Measurements from ENCODE around the gene HOXD12. TPM values are rescaled to one million over a fixed set of nuclear protein-coding genes. Genes with fewer than 3 reads are reported as not detected.
A peak's percentile ranks its signal among the peaks of the same experiment; 100 is the strongest.

The HOXD12 gene
- total RNA-seq, 3 donors from 2014 or later (not counting 1 experiment from before 2014, with no cell fraction given), result not detected

DNA sequence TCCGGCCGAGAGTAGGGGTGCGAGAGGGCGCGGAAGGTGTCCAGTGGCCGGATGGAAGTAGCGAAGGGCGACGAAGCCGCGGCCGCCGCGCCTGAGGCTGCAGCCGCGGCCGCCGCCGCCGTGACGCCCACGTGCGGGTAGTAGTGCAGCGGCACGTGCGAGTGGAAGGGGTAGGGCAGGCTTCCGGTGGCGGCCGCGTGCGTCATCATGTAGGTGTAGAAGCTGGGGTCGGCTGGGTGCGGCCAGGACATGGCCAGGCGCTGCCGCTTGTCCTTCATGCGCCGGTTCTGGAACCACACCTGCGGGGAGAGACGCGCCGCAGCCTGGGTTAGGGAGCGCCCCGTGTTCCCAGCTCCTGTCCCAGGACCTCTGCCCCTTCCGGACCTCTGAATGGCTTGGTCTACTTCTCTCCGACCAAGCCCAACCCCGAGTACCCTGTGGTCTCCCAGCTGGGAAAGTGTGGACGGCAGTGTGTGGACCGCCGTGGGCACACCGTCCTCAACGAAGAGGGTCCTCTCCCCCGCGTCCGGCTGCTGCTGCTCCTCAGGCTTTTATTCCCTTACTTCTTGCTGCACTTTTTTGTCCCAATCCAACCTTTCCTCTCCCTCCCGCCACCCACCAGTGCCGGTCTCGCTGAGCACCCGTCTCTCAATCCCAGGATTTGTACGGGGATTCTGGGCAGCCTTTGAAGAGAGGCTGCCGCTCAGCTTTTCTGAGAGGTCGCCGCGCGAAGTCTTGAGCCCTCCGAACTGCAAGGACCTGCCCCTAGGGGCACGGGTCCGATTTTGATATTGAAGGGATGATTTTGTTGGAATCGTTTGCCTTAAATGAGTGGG lies 18.8 kb upstream of the HOXD12 start:
- Histone ChIP-seq H3K36me3 (ENCODE audit: control insufficient read depth, insufficient read depth, low read length) (no peaks in the 10 kb centered on the region), H3K4me3 (ENCODE audit: low read length) (no peak overlapping the region), H3K9me3 (ENCODE audit: control insufficient read depth, insufficient read depth, low read length) (peaks cover 58% of the 10 kb centered on the region), H3K4me1 (ENCODE audit: control insufficient read depth, insufficient read depth, low read length) (peaks cover 17% of the 10 kb centered on the region), H3K27me3 (ENCODE audit: control insufficient read depth, insufficient read depth, low read length) (peaks cover 89% of the 10 kb centered on the region), H3K27ac (ENCODE audit: low read length) (no peak overlapping the region)
- 13% methylated on average over 65 of the region's 68 CpGs for WGBS (ENCODE audit: insufficient coverage)
- Mint-ChIP-seq H3K9me3 (peaks cover 2 to 10% of the 10 kb centered on the region in 2 donors), H3K4me1 (peaks cover 9 to 23% of the 10 kb centered on the region in 2 donors), H3K4me3 (peak overlapping the region; percentile 37), H3K27me3 (ENCODE audit: low read depth in 2 of 2) (peaks cover 66 to 69% of the 10 kb centered on the region in 2 donors), H3K27ac (peak overlapping the region in 1 of 2 donors; percentile 51), H3K36me3 (peaks cover 29% of the 10 kb centered on the region)
- TF ChIP-seq, protein P1, sequence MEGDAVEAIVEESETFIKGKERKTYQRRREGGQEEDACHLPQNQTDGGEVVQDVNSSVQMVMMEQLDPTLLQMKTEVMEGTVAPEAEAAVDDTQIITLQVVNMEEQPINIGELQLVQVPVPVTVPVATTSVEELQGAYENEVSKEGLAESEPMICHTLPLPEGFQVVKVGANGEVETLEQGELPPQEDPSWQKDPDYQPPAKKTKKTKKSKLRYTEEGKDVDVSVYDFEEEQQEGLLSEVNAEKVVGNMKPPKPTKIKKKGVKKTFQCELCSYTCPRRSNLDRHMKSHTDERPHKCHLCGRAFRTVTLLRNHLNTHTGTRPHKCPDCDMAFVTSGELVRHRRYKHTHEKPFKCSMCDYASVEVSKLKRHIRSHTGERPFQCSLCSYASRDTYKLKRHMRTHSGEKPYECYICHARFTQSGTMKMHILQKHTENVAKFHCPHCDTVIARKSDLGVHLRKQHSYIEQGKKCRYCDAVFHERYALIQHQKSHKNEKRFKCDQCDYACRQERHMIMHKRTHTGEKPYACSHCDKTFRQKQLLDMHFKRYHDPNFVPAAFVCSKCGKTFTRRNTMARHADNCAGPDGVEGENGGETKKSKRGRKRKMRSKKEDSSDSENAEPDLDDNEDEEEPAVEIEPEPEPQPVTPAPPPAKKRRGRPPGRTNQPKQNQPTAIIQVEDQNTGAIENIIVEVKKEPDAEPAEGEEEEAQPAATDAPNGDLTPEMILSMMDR (IDR thresholded peaks at IDR 0.05), result no peak
- DNase-seq, result no peak
- ATAC-seq, result peak in 2 of 3 donors; percentile 38 to 49
- intact Hi-C loops (cut with micrococcal nuclease), result loop anchor here (5.0 kb wide), 1 partner anchor 1748 kb away; the partner anchor contains the start of gene SP9

GRCh38 chr2:176081376-176081836 lies 18.2 kb upstream of the HOXD12 start:
- DNase-seq (no peak), ATAC-seq (no peak)
- H3K27ac Mint-ChIP-seq, result peak overlapping the region in 1 of 2 donors; percentile 51
- H3K4me1 Mint-ChIP-seq, result peaks cover 9 to 23% of the 10 kb centered on the region in 2 donors
- intact Hi-C loops (cut with micrococcal nuclease), result loop anchor here (5.0 kb wide), 1 partner anchor 1749 kb away; the partner anchor contains the start of gene SP9
- peaks cover 89% of the 10 kb centered on the region for H3K27me3 ChIP-seq (ENCODE audit: control insufficient read depth, insufficient read depth, low read length)
- TF ChIP-seq, protein P1 (IDR thresholded peaks at IDR 0.05), result no peak
- H3K36me3 Mint-ChIP-seq, result peaks cover 24% of the 10 kb centered on the region
- peak overlapping the region; percentile 49 for H3K4me3 Mint-ChIP-seq
- no peaks in the 10 kb centered on the region for H3K36me3 ChIP-seq (ENCODE audit: control insufficient read depth, insufficient read depth, low read length)
- H3K4me1 ChIP-seq (ENCODE audit: control insufficient read depth, insufficient read depth, low read length), result peaks cover 17% of the 10 kb centered on the region
- WGBS (ENCODE audit: insufficient coverage), result 8% methylated on average over 12 of the region's 17 CpGs
- H3K9me3 Mint-ChIP-seq, result peaks cover 2 to 10% of the 10 kb centered on the region in 2 donors
- no peak overlapping the region for H3K4me3 ChIP-seq (ENCODE audit: low read length)
- H3K27ac ChIP-seq (ENCODE audit: low read length), result no peak overlapping the region
- H3K9me3 ChIP-seq (ENCODE audit: control insufficient read depth, insufficient read depth, low read length), result peaks cover 64% of the 10 kb centered on the region
- peaks cover 63 to 66% of the 10 kb centered on the region in 2 donors for H3K27me3 Mint-ChIP-seq (ENCODE audit: low read depth in 2 of 2)

DNA sequence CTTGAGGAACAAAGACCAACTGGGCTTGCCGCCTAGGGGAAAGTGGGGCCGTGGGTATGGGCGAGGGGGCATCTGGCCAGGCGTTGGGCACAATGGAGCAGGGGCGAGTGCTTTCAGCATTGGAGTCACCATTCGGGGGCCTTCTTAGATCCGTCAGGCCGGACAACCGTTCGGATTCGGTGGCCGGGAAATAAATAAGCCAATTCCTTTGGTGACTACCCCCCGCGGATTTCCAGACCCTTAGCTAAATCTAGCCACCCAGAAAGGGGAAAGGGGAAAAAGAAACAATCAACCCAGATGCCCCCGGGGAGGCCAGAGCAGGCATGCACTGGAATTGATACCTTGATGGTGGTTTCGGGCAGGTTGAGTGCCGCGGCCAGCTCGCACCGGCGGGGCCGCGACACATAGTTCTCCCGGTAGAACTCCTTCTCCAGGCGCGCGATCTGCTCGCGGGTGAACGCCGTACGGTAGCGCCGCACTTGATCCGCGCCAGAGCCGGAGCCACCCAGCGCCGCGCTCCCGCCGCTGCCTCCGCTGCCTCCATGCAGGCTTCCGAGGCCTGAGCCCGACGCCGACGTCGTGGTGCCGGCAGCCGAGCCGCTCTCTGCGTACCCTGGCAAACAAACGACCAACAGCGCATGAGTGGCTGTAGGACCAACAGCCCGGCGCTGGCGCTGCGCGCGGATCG lies 17.6 kb upstream of the HOXD12 start:
- peaks cover 3 to 8% of the 10 kb centered on the region in 2 donors for H3K9me3 Mint-ChIP-seq
- Histone ChIP-seq H3K4me3 (ENCODE audit: low read length) (no peak overlapping the region), H3K4me1 (ENCODE audit: control insufficient read depth, insufficient read depth, low read length) (peaks cover 17% of the 10 kb centered on the region), H3K9me3 (ENCODE audit: control insufficient read depth, insufficient read depth, low read length) (peaks cover 65% of the 10 kb centered on the region), H3K36me3 (ENCODE audit: control insufficient read depth, insufficient read depth, low read length) (no peaks in the 10 kb centered on the region), H3K27ac (ENCODE audit: low read length) (no peak overlapping the region), H3K27me3 (ENCODE audit: control insufficient read depth, insufficient read depth, low read length) (peaks cover 89% of the 10 kb centered on the region)
- H3K27me3 Mint-ChIP-seq (ENCODE audit: low read depth in 2 of 2), result peaks cover 64 to 68% of the 10 kb centered on the region in 2 donors
- H3K27ac Mint-ChIP-seq, result peak overlapping the region in 1 of 2 donors; percentile 51
- TF ChIP-seq, protein P1 (IDR thresholded peaks at IDR 0.05), result no peak
- intact Hi-C loops (cut with micrococcal nuclease), result loop anchor here (5.0 kb wide), 1 partner anchor 1750 kb away; the partner anchor contains the start of gene SP9
- no peak for ATAC-seq
- peaks cover 9 to 23% of the 10 kb centered on the region in 2 donors for H3K4me1 Mint-ChIP-seq
- H3K36me3 Mint-ChIP-seq, result peaks cover 27% of the 10 kb centered on the region
- DNase-seq, result peak in 1 of 2 donors; percentile 27
- peak overlapping the region; percentile 37 for H3K4me3 Mint-ChIP-seq
- WGBS (ENCODE audit: insufficient coverage), result 9% methylated on average over 62 of the region's 62 CpGs
